ENCODE results near the gene COPS4.
"Not testable (repeated sequence)": the region's sequence is repeated elsewhere in the genome, so short reads cannot be mapped to it uniquely, and the experiment has no call there.

Gene COPS4

GRCh38 chr4:83048781-83049180 is 13.8 kb downstream of the COPS4 start:
- H3K36me3 ChIP-seq (ENCODE audit: control insufficient read depth in 5 of 5, insufficient read depth in 5 of 5, low read length in 5 of 5), result peaks cover 19 to 39% (median 25%) of the 10 kb centered on the region in 5 donors
- not testable (repeated sequence) for H3K27me3 ChIP-seq (ENCODE audit: control insufficient read depth in 5 of 5, insufficient read depth in 4 of 5, low read length in 5 of 5); H3K4me1 ChIP-seq (ENCODE audit: control insufficient read depth in 5 of 5, insufficient read depth in 5 of 5, low read length in 5 of 5); H3K4me3 ChIP-seq (ENCODE audit: low read depth in 1 of 5, low read length in 5 of 5); H3K27ac ChIP-seq (ENCODE audit: low read depth, low read length); H3K9ac ChIP-seq (ENCODE audit: low read length in 5 of 5); H3K9me3 ChIP-seq (ENCODE audit: control insufficient read depth in 5 of 5, low read length in 5 of 5)

GRCh38 chr4:83054928-83055327 is 19.9 kb downstream of the COPS4 start:
- H3K36me3 ChIP-seq (ENCODE audit: control insufficient read depth in 5 of 5, insufficient read depth in 5 of 5, low read length in 5 of 5), result peaks cover 32 to 56% (median 40%) of the 10 kb centered on the region in 5 donors
- H3K27ac ChIP-seq (ENCODE audit: low read depth, low read length), result no peak overlapping the region
- no peak overlapping the region for H3K4me3 ChIP-seq (ENCODE audit: low read depth in 1 of 5, low read length in 5 of 5)
- H3K9me3 ChIP-seq (ENCODE audit: control insufficient read depth in 5 of 5, low read length in 5 of 5), result no peaks in the 10 kb centered on the region
- no peaks in the 10 kb centered on the region for H3K4me1 ChIP-seq (ENCODE audit: control insufficient read depth in 5 of 5, insufficient read depth in 5 of 5, low read length in 5 of 5)
- no peaks in the 10 kb centered on the region for H3K27me3 ChIP-seq (ENCODE audit: control insufficient read depth in 5 of 5, insufficient read depth in 4 of 5, low read length in 5 of 5)
- no peak overlapping the region for H3K9ac ChIP-seq (ENCODE audit: low read length in 5 of 5)

- Histone ChIP-seq H3K9ac (ENCODE audit: low read length in 5 of 5) (no peak overlapping the region), H3K4me3 (ENCODE audit: low read depth in 1 of 5, low read length in 5 of 5) (no peak overlapping the region), H3K27ac (ENCODE audit: low read depth, low read length) (no peak overlapping the region), H3K4me1 (ENCODE audit: control insufficient read depth in 5 of 5, insufficient read depth in 5 of 5, low read length in 5 of 5) (no peaks in the 10 kb centered on the region), H3K36me3 (ENCODE audit: control insufficient read depth in 5 of 5, insufficient read depth in 5 of 5, low read length in 5 of 5) (peaks cover 28 to 70% (median 51%) of the 10 kb centered on the region in 5 donors), H3K9me3 (ENCODE audit: control insufficient read depth in 5 of 5, low read length in 5 of 5) (no peaks in the 10 kb centered on the region), H3K27me3 (ENCODE audit: control insufficient read depth in 5 of 5, insufficient read depth in 4 of 5, low read length in 5 of 5) (no peaks in the 10 kb centered on the region)
These were observed 27.8 kb downstream of the COPS4 start for GRCh38 chr4:83062739-83063138.

GRCh38 chr4:83065266-83065665 is 30.3 kb downstream of the COPS4 start:
- Histone ChIP-seq H3K4me1 (ENCODE audit: control insufficient read depth in 5 of 5, insufficient read depth in 5 of 5, low read length in 5 of 5) (no peaks in the 10 kb centered on the region), H3K27ac (ENCODE audit: low read depth, low read length) (no peak overlapping the region), H3K27me3 (ENCODE audit: control insufficient read depth in 5 of 5, insufficient read depth in 4 of 5, low read length in 5 of 5) (no peaks in the 10 kb centered on the region), H3K9ac (ENCODE audit: low read length in 5 of 5) (no peak overlapping the region), H3K9me3 (ENCODE audit: control insufficient read depth in 5 of 5, low read length in 5 of 5) (no peaks in the 10 kb centered on the region), H3K4me3 (ENCODE audit: low read depth in 1 of 5, low read length in 5 of 5) (no peak overlapping the region), H3K36me3 (ENCODE audit: control insufficient read depth in 5 of 5, insufficient read depth in 5 of 5, low read length in 5 of 5) (peaks cover 35 to 78% (median 54%) of the 10 kb centered on the region in 5 donors)

- H3K27ac ChIP-seq (ENCODE audit: low read depth, low read length), result no peak overlapping the region
- H3K4me3 ChIP-seq (ENCODE audit: low read depth in 1 of 5, low read length in 5 of 5), result no peak overlapping the region
- peaks cover 36 to 82% (median 63%) of the 10 kb centered on the region in 5 donors for H3K36me3 ChIP-seq (ENCODE audit: control insufficient read depth in 5 of 5, insufficient read depth in 5 of 5, low read length in 5 of 5)
- H3K9me3 ChIP-seq (ENCODE audit: control insufficient read depth in 5 of 5, low read length in 5 of 5), result no peaks in the 10 kb centered on the region
- no peaks in the 10 kb centered on the region for H3K27me3 ChIP-seq (ENCODE audit: control insufficient read depth in 5 of 5, insufficient read depth in 4 of 5, low read length in 5 of 5)
- H3K9ac ChIP-seq (ENCODE audit: low read length in 5 of 5), result no peak overlapping the region
- no peaks in the 10 kb centered on the region for H3K4me1 ChIP-seq (ENCODE audit: control insufficient read depth in 5 of 5, insufficient read depth in 5 of 5, low read length in 5 of 5)
These were observed 32.2 kb downstream of the COPS4 start for GRCh38 chr4:83067058-83067639.

- H3K36me3 ChIP-seq (ENCODE audit: control insufficient read depth in 5 of 5, insufficient read depth in 5 of 5, low read length in 5 of 5), result peaks cover 33 to 72% (median 46%) of the 10 kb centered on the region in 5 donors
- H3K4me1 ChIP-seq (ENCODE audit: control insufficient read depth in 5 of 5, insufficient read depth in 5 of 5, low read length in 5 of 5), result no peaks in the 10 kb centered on the region
- H3K4me3 ChIP-seq (ENCODE audit: low read depth in 1 of 5, low read length in 5 of 5), result no peak overlapping the region
These were observed 36.1 kb downstream of the COPS4 start for GRCh38 chr4:83071116-83071515.

GRCh38 chr4:83074086-83074704 is 39.2 kb downstream of the COPS4 start:
- no peaks in the 10 kb centered on the region for H3K27me3 ChIP-seq (ENCODE audit: control insufficient read depth in 5 of 5, insufficient read depth in 4 of 5, low read length in 5 of 5)
- H3K4me3 ChIP-seq (ENCODE audit: low read depth in 1 of 5, low read length in 5 of 5), result no peak overlapping the region
- no peak overlapping the region for H3K27ac ChIP-seq (ENCODE audit: low read depth, low read length)
- peaks cover 23 to 51% (median 30%) of the 10 kb centered on the region in 5 donors for H3K36me3 ChIP-seq (ENCODE audit: control insufficient read depth in 5 of 5, insufficient read depth in 5 of 5, low read length in 5 of 5)
- H3K9me3 ChIP-seq (ENCODE audit: control insufficient read depth in 5 of 5, low read length in 5 of 5), result no peaks in the 10 kb centered on the region
- H3K9ac ChIP-seq (ENCODE audit: low read length in 5 of 5), result no peak overlapping the region
- no peaks in the 10 kb centered on the region for H3K4me1 ChIP-seq (ENCODE audit: control insufficient read depth in 5 of 5, insufficient read depth in 5 of 5, low read length in 5 of 5)

More at GRCh38 chr4:83071116-83071515, 36.1 kb downstream of the COPS4 start:
- Histone ChIP-seq H3K27ac (ENCODE audit: low read depth, low read length) (no peak overlapping the region), H3K9ac (ENCODE audit: low read length in 5 of 5) (peak overlapping the region in 1 of 5 donors; percentile 28), H3K27me3 (ENCODE audit: control insufficient read depth in 5 of 5, insufficient read depth in 4 of 5, low read length in 5 of 5) (no peaks in the 10 kb centered on the region), H3K9me3 (ENCODE audit: control insufficient read depth in 5 of 5, low read length in 5 of 5) (no peaks in the 10 kb centered on the region)

- H3K27me3 ChIP-seq (ENCODE audit: control insufficient read depth in 5 of 5, insufficient read depth in 4 of 5, low read length in 5 of 5); H3K4me1 ChIP-seq (ENCODE audit: control insufficient read depth in 5 of 5, insufficient read depth in 5 of 5, low read length in 5 of 5); H3K9ac ChIP-seq (ENCODE audit: low read length in 5 of 5); H3K27ac ChIP-seq (ENCODE audit: low read depth, low read length); H3K9me3 ChIP-seq (ENCODE audit: control insufficient read depth in 5 of 5, low read length in 5 of 5); H3K4me3 ChIP-seq (ENCODE audit: low read depth in 1 of 5, low read length in 5 of 5): not testable (repeated sequence)
- H3K36me3 ChIP-seq (ENCODE audit: control insufficient read depth in 5 of 5, insufficient read depth in 5 of 5, low read length in 5 of 5), result peaks cover 19 to 47% (median 28%) of the 10 kb centered on the region in 5 donors
These were observed 39.8 kb downstream of the COPS4 start for GRCh38 chr4:83074783-83075182.

- H3K9ac ChIP-seq (ENCODE audit: low read length in 5 of 5), result no peak overlapping the region
These were observed 40.5 kb downstream of the COPS4 start for GRCh38 chr4:83075311-83076095.

GRCh38 chr4:83080561-83080960 is 45.6 kb downstream of the COPS4 start:
- Histone ChIP-seq H3K4me3 (ENCODE audit: low read depth in 1 of 5, low read length in 5 of 5) (no peak overlapping the region), H3K4me1 (ENCODE audit: control insufficient read depth in 5 of 5, insufficient read depth in 5 of 5, low read length in 5 of 5) (peaks cover 0 to 4% (median 0%) of the 10 kb centered on the region in 5 donors), H3K9ac (ENCODE audit: low read length in 5 of 5) (no peak overlapping the region), H3K27ac (ENCODE audit: low read depth, low read length) (no peak overlapping the region), H3K9me3 (ENCODE audit: control insufficient read depth in 5 of 5, low read length in 5 of 5) (no peaks in the 10 kb centered on the region), H3K27me3 (ENCODE audit: control insufficient read depth in 5 of 5, insufficient read depth in 4 of 5, low read length in 5 of 5) (no peaks in the 10 kb centered on the region), H3K36me3 (ENCODE audit: control insufficient read depth in 5 of 5, insufficient read depth in 5 of 5, low read length in 5 of 5) (peaks cover 4 to 12% (median 9%) of the 10 kb centered on the region in 5 donors)

More at GRCh38 chr4:83075311-83076095, 40.5 kb downstream of the COPS4 start:
- Histone ChIP-seq H3K4me1 (ENCODE audit: control insufficient read depth in 5 of 5, insufficient read depth in 5 of 5, low read length in 5 of 5) (no peaks in the 10 kb centered on the region), H3K27me3 (ENCODE audit: control insufficient read depth in 5 of 5, insufficient read depth in 4 of 5, low read length in 5 of 5) (no peaks in the 10 kb centered on the region), H3K27ac (ENCODE audit: low read depth, low read length) (no peak overlapping the region), H3K9me3 (ENCODE audit: control insufficient read depth in 5 of 5, low read length in 5 of 5) (no peaks in the 10 kb centered on the region), H3K4me3 (ENCODE audit: low read depth in 1 of 5, low read length in 5 of 5) (no peak overlapping the region), H3K36me3 (ENCODE audit: control insufficient read depth in 5 of 5, insufficient read depth in 5 of 5, low read length in 5 of 5) (peaks cover 12 to 39% (median 24%) of the 10 kb centered on the region in 5 donors)
